GM21367 (cell line): Measurements from ENCODE around the gene LRRC36.

Experiments
- ATAC-seq: cut with Tn5 transposase; IDR thresholded peaks from one replicate; pipeline ENCODE4 v1.9.1; 2021; ENCODE audit not compliant: unreplicated experiment

The LRRC36 gene

GRCh38 chr16:67294171-67294757, 32.4 kb upstream of the LRRC36 start:
- no peak for ATAC-seq

- no peak for ATAC-seq
Observed at GRCh38 chr16:67294938-67295361, 31.7 kb upstream of the LRRC36 start.

- ATAC-seq: no peak
Observed at GRCh38 chr16:67296420-67296819, 30.2 kb upstream of the LRRC36 start.

- ATAC-seq: no peak
Observed at GRCh38 chr16:67298277-67298676, 28.3 kb upstream of the LRRC36 start.

- no peak for ATAC-seq
Observed at GRCh38 chr16:67299269-67299668, 27.3 kb upstream of the LRRC36 start.

GRCh38 chr16:67301080-67301782, 25.4 kb upstream of the LRRC36 start:
- no peak for ATAC-seq

GRCh38 chr16:67302076-67302475, 24.5 kb upstream of the LRRC36 start:
- ATAC-seq: no peak

- ATAC-seq: no peak
Observed at GRCh38 chr16:67302970-67303369, 23.6 kb upstream of the LRRC36 start.

GRCh38 chr16:67304020-67304419, 22.6 kb upstream of the LRRC36 start:
- no peak for ATAC-seq

GRCh38 chr16:67305216-67306071, 21.2 kb upstream of the LRRC36 start:
- ATAC-seq: no peak

- ATAC-seq: no peak
Observed at GRCh38 chr16:67310561-67310960, 16.1 kb upstream of the LRRC36 start.

GRCh38 chr16:67311607-67312488, 14.8 kb upstream of the LRRC36 start:
- ATAC-seq: peak; percentile 65

- no peak for ATAC-seq
Observed at GRCh38 chr16:67312719-67313118, 13.9 kb upstream of the LRRC36 start.

GRCh38 chr16:67317853-67318252, 8.8 kb upstream of the LRRC36 start:
- no peak for ATAC-seq

- ATAC-seq: no peak
Observed at GRCh38 chr16:67326115-67326471, 522 bp upstream of the LRRC36 start.

- no peak for ATAC-seq
Observed at GRCh38 chr16:67327743-67328142, 1.1 kb downstream of the LRRC36 start.

- no peak for ATAC-seq
Observed at GRCh38 chr16:67329901-67330300, 3.3 kb downstream of the LRRC36 start.

- no peak for ATAC-seq
Observed at GRCh38 chr16:67333315-67333714, 6.7 kb downstream of the LRRC36 start.

- no peak for ATAC-seq
Observed at GRCh38 chr16:67336116-67336515, 9.5 kb downstream of the LRRC36 start.

- ATAC-seq: no peak
Observed at GRCh38 chr16:67336648-67337047, 10.0 kb downstream of the LRRC36 start.

GRCh38 chr16:67339453-67339852, 12.8 kb downstream of the LRRC36 start:
- ATAC-seq: no peak
